ENCODE data around the gene VWA3A. TPM values are rescaled to one million over a fixed set of nuclear protein-coding genes. Genes with fewer than 3 reads are reported as not detected.
"Not testable (repeated sequence)": the region's sequence is repeated elsewhere in the genome, so short reads cannot be mapped to it uniquely, and the experiment has no call there.

The VWA3A gene, protein sequence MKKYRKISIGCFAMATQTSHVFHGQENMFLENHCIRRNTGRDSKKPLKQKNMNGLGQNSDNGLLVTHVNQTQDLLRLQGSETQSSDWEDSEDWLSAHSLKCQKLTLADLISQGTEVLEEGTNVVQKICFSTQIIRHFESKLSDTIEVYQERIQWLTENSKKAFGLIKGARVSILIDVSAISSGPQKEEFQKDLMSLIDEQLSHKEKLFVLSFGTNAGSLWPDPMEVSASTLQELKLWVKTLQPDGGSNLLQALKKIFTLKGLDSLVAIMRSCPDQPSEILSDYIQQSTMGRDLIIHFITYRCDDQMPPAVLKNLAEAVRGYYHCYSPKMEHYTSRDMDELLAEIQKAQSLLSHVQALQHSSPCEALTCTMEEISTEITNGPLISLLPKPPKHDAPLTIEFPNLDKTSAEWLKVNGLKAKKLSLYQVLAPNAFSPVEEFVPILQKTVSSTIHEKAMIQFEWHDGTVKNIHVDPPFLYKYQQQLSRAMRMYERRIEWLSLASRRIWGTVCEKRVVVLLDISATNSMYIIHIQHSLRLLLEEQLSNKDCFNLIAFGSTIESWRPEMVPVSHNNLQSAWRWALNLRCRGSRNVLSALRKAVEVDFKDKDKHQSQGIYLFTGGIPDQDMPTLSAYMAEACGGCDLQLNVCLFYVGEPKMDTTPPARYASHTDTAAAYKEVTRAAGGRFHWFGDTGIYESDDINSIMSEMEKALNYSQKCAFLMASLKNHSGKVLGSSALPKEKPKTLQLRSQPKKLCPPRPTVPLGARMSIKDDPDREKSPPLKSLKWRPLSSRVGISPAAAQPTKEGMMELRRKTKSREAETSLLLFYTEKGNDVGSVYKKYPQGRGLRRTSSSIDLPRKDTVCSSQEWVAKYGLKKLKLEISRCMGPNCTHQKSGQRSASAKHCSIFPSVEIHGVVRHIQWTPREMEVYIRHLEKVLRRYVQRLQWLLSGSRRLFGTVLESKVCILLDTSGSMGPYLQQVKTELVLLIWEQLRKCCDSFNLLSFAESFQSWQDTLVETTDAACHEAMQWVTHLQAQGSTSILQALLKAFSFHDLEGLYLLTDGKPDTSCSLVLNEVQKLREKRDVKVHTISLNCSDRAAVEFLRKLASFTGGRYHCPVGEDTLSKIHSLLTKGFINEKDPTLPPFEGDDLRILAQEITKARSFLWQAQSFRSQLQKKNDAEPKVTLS
- not detected in 2 replicates for total RNA-seq (2014; rRNA removed; shearing (Covaris generic); ENCODE audit: low replicate concordance)

DNA sequence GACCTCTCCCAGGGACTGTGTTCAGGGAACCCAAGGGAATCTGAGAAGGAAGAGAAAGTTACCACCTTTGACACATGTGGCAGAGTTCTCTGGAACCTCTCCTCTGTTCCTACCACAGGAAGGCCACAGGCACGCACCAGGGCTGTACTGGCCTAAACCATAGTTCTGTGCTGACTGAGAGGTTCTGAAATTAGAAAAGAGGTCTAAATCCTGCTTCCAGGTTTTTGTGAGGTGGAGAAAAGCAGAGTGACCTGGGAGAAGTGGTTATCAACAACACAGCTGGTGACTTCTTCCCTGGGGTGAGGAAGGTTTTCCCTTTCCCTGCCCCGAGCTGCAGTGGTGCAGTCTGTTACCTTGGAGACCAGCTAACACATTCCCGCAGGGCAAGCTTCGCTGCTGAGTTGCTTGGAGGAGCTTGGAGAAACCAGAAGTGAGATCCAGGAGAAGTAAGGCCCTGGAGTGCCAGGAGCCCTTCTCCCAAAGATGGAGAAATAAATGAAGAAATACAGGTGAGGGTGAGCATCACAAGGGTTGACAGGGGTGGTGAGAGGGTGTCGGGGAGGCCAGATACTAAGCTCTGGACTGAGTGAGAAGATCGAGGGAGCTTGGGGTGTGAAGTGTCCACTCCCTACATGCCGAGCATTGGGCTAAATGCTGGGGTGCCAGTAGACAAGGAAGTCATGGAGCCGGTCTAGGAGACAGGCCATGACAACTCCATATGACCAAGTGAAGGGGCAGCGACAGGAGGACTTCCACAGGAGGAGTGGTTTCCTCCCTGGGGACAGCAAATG lies at the start of gene VWA3A:
VWA3A (plus strand) TSS at position 399 of the 791 bp plus-strand sequence; CDS start at position 496, 97 bp downstream.
- H3K9ac ChIP-seq (ENCODE audit: low read length), result no peak within 1 kb of the TSS
- H3K4me3 ChIP-seq (ENCODE audit: low read length), result no peak within 1 kb of the TSS
- no peaks in the 10 kb centered on the region for H4K20me1 ChIP-seq (ENCODE audit: insufficient read depth, low read depth, low read length)
- no peaks in the 10 kb centered on the region for H3K27me3 ChIP-seq (ENCODE audit: low read length)
- no peak within 1 kb of the TSS for H3K4me2 ChIP-seq (ENCODE audit: low read depth, low read length, poor library complexity, severe bottlenecking)
- H2AFZ ChIP-seq (ENCODE audit: low read length), result no peak within 1 kb of the TSS
- H3K4me1 ChIP-seq (ENCODE audit: low read length), result no peaks in the 10 kb centered on the region
- H3K9me2 ChIP-seq (replicated peaks; ENCODE audit: insufficient read depth, low read length), result no peaks in the 10 kb centered on the region
- DNase-seq, result no peak
- H3K27ac ChIP-seq (ENCODE audit: low read length), result no peak within 1 kb of the TSS
- no peaks in the 10 kb centered on the region for H3K79me2 ChIP-seq (ENCODE audit: low read length)
- H3K9me3 ChIP-seq (ENCODE audit: low read length), result no peaks in the 10 kb centered on the region
- H3K36me3 ChIP-seq (ENCODE audit: insufficient read depth, low read length), result no peaks in the 10 kb centered on the region

GRCh38 chr16:22043882-22044281 lies 48.5 kb upstream of the VWA3A start:
- H3K27ac ChIP-seq (ENCODE audit: low read length); DNase-seq; H4K20me1 ChIP-seq (ENCODE audit: insufficient read depth, low read depth, low read length); H3K4me2 ChIP-seq (ENCODE audit: low read depth, low read length, poor library complexity, severe bottlenecking); H3K9me2 ChIP-seq (replicated peaks; ENCODE audit: insufficient read depth, low read length); H3K4me1 ChIP-seq (ENCODE audit: low read length); H3K79me2 ChIP-seq (ENCODE audit: low read length); H3K36me3 ChIP-seq (ENCODE audit: insufficient read depth, low read length); H2AFZ ChIP-seq (ENCODE audit: low read length); H3K4me3 ChIP-seq (ENCODE audit: low read length); H3K9ac ChIP-seq (ENCODE audit: low read length); H3K27me3 ChIP-seq (ENCODE audit: low read length); H3K9me3 ChIP-seq (ENCODE audit: low read length): not testable (repeated sequence)

DNA sequence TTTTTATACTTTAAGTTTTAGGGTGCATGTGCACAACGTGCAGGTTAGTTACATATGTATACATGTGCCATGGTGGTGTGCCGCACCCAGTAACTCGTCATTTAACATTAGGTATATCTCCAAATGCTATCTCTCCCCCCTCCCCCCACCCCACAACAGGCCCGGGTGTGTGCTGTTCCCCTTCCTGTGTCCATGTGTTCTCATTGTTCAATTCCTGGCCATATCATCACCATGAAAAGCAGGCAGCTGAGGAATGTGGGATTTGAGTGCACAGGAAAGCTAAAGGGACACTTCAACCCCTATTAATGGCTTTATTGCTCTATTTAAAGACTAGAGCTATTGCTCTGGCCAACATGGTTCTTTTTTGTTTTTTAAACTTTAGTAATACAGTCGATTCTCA lies 46.5 kb upstream of the VWA3A start:
- H3K4me3 ChIP-seq (ENCODE audit: low read length); H3K9me3 ChIP-seq (ENCODE audit: low read length); H3K79me2 ChIP-seq (ENCODE audit: low read length); H3K9ac ChIP-seq (ENCODE audit: low read length); H2AFZ ChIP-seq (ENCODE audit: low read length); H3K27me3 ChIP-seq (ENCODE audit: low read length); H3K4me1 ChIP-seq (ENCODE audit: low read length); DNase-seq; H3K4me2 ChIP-seq (ENCODE audit: low read depth, low read length, poor library complexity, severe bottlenecking); H3K9me2 ChIP-seq (replicated peaks; ENCODE audit: insufficient read depth, low read length); H3K27ac ChIP-seq (ENCODE audit: low read length); H3K36me3 ChIP-seq (ENCODE audit: insufficient read depth, low read length): not testable (repeated sequence)
- peaks cover 16% of the 10 kb centered on the region; the same call in 1 of the 2 replicates for H4K20me1 ChIP-seq (ENCODE audit: insufficient read depth, low read depth, low read length)

GRCh38 chr16:22050963-22051362 lies 41.4 kb upstream of the VWA3A start:
- peaks cover 20% of the 10 kb centered on the region; the same call in 1 of the 2 replicates for H4K20me1 ChIP-seq (ENCODE audit: insufficient read depth, low read depth, low read length)
- H3K9me2 ChIP-seq (replicated peaks; ENCODE audit: insufficient read depth, low read length), result no peaks in the 10 kb centered on the region
- H3K4me1 ChIP-seq (ENCODE audit: low read length), result no peaks in the 10 kb centered on the region
- no peak overlapping the region for H3K27ac ChIP-seq (ENCODE audit: low read length)
- no peaks in the 10 kb centered on the region for H3K9me3 ChIP-seq (ENCODE audit: low read length)
- H3K36me3 ChIP-seq (ENCODE audit: insufficient read depth, low read length), result no peaks in the 10 kb centered on the region
- no peak overlapping the region for H3K4me2 ChIP-seq (ENCODE audit: low read depth, low read length, poor library complexity, severe bottlenecking)
- no peak overlapping the region for H3K4me3 ChIP-seq (ENCODE audit: low read length)
- H2AFZ ChIP-seq (ENCODE audit: low read length), result no peak overlapping the region
- no peaks in the 10 kb centered on the region for H3K79me2 ChIP-seq (ENCODE audit: low read length)
- DNase-seq, result no peak
- no peak overlapping the region for H3K9ac ChIP-seq (ENCODE audit: low read length)
- no peaks in the 10 kb centered on the region for H3K27me3 ChIP-seq (ENCODE audit: low read length)

DNA sequence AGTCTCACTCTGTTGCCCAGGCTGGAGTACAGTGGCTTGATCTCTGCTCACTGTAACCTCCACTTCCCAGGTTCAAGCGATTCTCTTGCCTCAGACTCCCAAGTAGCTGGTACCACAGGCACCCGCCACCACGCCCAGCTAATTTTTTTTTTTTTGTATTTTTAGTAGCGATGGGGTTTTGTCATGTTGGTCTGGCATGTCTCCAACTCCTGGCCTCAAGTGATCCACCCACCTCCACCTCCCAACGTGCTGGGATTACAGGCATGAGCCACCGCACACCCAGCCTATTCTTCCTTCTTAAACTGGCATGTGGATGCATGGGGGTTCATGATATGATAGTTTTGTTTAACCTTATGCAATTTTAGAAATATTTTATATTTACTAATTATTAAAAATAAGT lies 39.4 kb upstream of the VWA3A start:
- Histone ChIP-seq H3K4me2 (ENCODE audit: low read depth, low read length, poor library complexity, severe bottlenecking) (no peak overlapping the region), H3K4me1 (ENCODE audit: low read length) (no peaks in the 10 kb centered on the region), H3K9me2 (replicated peaks; ENCODE audit: insufficient read depth, low read length) (no peaks in the 10 kb centered on the region), H3K9me3 (ENCODE audit: low read length) (no peaks in the 10 kb centered on the region), H4K20me1 (ENCODE audit: insufficient read depth, low read depth, low read length) (peaks cover 18% of the 10 kb centered on the region), H2AFZ (ENCODE audit: low read length) (no peak overlapping the region), H3K36me3 (ENCODE audit: insufficient read depth, low read length) (no peaks in the 10 kb centered on the region), H3K9ac (ENCODE audit: low read length) (no peak overlapping the region), H3K79me2 (ENCODE audit: low read length) (no peaks in the 10 kb centered on the region), H3K27ac (ENCODE audit: low read length) (no peak overlapping the region), H3K4me3 (ENCODE audit: low read length) (no peak overlapping the region), H3K27me3 (ENCODE audit: low read length) (no peaks in the 10 kb centered on the region)
- DNase-seq, result no peak

DNA sequence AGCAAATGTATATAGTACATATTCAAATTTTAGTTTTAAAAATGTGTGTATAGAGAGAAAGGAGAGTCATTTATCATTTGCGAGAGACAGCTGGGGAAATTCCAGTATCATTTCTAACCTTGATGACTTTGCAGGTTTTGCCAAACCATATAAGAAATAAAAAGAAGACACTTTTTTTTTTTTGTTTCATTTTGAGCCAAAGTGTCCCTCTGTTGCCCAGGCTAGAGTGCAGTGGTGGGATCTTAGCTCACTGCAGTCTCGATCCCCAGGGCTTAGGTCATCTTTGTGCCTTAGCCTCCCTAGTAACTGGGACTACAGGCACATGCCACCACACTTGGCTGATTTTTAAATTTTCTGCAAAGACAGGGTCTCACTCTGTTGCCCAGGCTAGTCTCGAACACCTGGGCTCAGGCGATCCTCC lies 38.4 kb upstream of the VWA3A start:
- Histone ChIP-seq H3K4me3 (ENCODE audit: low read length) (no peak overlapping the region), H3K4me1 (ENCODE audit: low read length) (no peaks in the 10 kb centered on the region), H2AFZ (ENCODE audit: low read length) (no peak overlapping the region), H3K9me3 (ENCODE audit: low read length) (no peaks in the 10 kb centered on the region), H4K20me1 (ENCODE audit: insufficient read depth, low read depth, low read length) (peaks cover 19% of the 10 kb centered on the region), H3K27ac (ENCODE audit: low read length) (no peak overlapping the region), H3K9ac (ENCODE audit: low read length) (no peak overlapping the region), H3K27me3 (ENCODE audit: low read length) (no peaks in the 10 kb centered on the region), H3K36me3 (ENCODE audit: insufficient read depth, low read length) (no peaks in the 10 kb centered on the region), H3K4me2 (ENCODE audit: low read depth, low read length, poor library complexity, severe bottlenecking) (no peak overlapping the region), H3K9me2 (replicated peaks; ENCODE audit: insufficient read depth, low read length) (no peaks in the 10 kb centered on the region), H3K79me2 (ENCODE audit: low read length) (no peaks in the 10 kb centered on the region)
- DNase-seq, result no peak

DNA sequence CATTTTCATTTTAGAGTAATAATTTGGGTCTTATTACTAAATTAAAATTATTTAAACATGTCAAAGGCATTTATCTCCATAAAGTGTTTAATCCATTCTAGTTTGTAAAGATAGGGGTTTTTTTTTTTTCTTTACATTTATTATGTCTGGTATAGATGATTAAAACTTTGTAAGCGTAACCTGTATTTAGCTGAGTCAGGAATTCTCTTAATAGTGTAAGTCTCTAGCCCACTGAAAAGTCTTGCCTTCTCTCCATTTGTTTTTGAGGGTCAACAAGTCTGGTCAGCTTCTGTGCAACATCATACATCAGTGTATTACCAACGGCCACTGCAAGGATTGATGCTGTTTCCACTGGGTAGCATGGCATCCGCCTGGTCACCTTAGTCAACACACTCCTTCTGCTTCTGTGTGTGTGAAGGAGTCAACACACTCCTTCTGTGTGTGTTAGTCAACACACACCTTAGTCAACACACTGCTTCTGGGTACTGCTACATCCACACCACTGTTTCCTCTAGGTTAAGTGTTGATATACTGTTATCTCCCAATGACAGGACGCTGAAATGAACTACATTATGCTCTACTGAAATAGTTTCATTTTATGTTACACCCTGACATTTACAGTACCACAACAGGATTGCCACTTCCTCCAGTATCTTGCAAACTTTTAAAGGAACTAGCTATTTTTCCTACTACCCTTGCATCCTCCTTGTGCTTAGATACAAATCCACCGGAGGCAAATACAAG lies 37.3 kb upstream of the VWA3A start:
- Histone ChIP-seq H4K20me1 (ENCODE audit: insufficient read depth, low read depth, low read length) (peaks cover 19% of the 10 kb centered on the region), H3K27me3 (ENCODE audit: low read length) (no peaks in the 10 kb centered on the region), H3K4me3 (ENCODE audit: low read length) (no peak overlapping the region), H2AFZ (ENCODE audit: low read length) (no peak overlapping the region), H3K36me3 (ENCODE audit: insufficient read depth, low read length) (no peaks in the 10 kb centered on the region), H3K27ac (ENCODE audit: low read length) (no peak overlapping the region), H3K4me1 (ENCODE audit: low read length) (no peaks in the 10 kb centered on the region), H3K9ac (ENCODE audit: low read length) (no peak overlapping the region), H3K4me2 (ENCODE audit: low read depth, low read length, poor library complexity, severe bottlenecking) (no peak overlapping the region), H3K9me3 (ENCODE audit: low read length) (no peaks in the 10 kb centered on the region), H3K9me2 (replicated peaks; ENCODE audit: insufficient read depth, low read length) (no peaks in the 10 kb centered on the region), H3K79me2 (ENCODE audit: low read length) (no peaks in the 10 kb centered on the region)
- DNase-seq, result no peak

All from Karpas-422 (cell line).